Upper lobe of left lung (tissue), 6 donors: ENCODE data around the gene ADAMTS19. TPM values are rescaled to one million over a fixed set of nuclear protein-coding genes. Genes with fewer than 3 reads are reported as not detected.

Source experiments
- ATAC-seq, 2 donors: fragments of 200-7000 bp; cut with Tn5 transposase; one replicate each; pipeline ENCODE4 v1.9.1; 2022; ENCODE audit warnings: mild to moderate bottlenecking in 2 of 2, moderate library complexity in 2 of 2; ENCODE audit not compliant: low FRiP score in 2 of 2
- DNase-seq, 2 donors: peaks; one replicate each; pipeline ENCODE4 v3.0.0-alpha.2; 2019 to 2020
- H3K27ac ChIP-seq, 4 donors: fragments of 200-600 bp; sonication (generic); one replicate each; pipeline ENCODE4 v1.5.1; 2016 to 2019
- H3K27me3 ChIP-seq, 4 donors: fragments of 200-600 bp; sonication (generic); one replicate each; pipeline ENCODE4 v1.5.1; 2017 to 2019
- H3K36me3 ChIP-seq, 4 donors: fragments of 200-600 bp; sonication (generic); one replicate each; pipeline ENCODE4 v1.5.1; 2016 to 2019
- H3K4me1 ChIP-seq, 4 donors: fragments of 200-600 bp; sonication (generic); one replicate each; pipeline ENCODE4 v1.5.1; 2018 to 2019
- H3K4me3 ChIP-seq, 4 donors: fragments of 200-600 bp; sonication (generic); one replicate each; pipeline ENCODE4 v1.5.1; 2017 to 2019; ENCODE audit warnings: mild to moderate bottlenecking in 2 of 4, moderate library complexity in 1 of 4
- H3K9me3 ChIP-seq, 4 donors: fragments of 200-600 bp; sonication (generic); one replicate each; pipeline ENCODE4 v1.5.1; 2018 to 2019
- CTCF ChIP-seq, 6 experiments: fragments of 450-650 bp in 4 of 6; fragments of 200-600 bp in 2 of 6; sonication (generic) in 2 of 6; IDR thresholded peaks; one replicate each; pipeline ENCODE4 v1.5.1; 2016 to 2019; ENCODE audit warnings: antibody characterized with exemption in 6 of 6
- EP300 ChIP-seq, 4 donors: sonication (generic); formaldehyde crosslinking; IDR thresholded peaks; one replicate each; pipeline ENCODE4 v1.5.1; 2017; ENCODE audit warnings: antibody characterized with exemption in 4 of 4, control low read depth in 2 of 4
- POLR2A ChIP-seq, 4 donors: fragments of 450-650 bp; IDR thresholded peaks; one replicate each; pipeline ENCODE4 v1.5.1; 2016 to 2017; ENCODE audit warnings: antibody characterized with exemption in 4 of 4, mild to moderate bottlenecking in 2 of 4
- POLR2AphosphoS5 ChIP-seq, 2 donors: sonication (generic); formaldehyde crosslinking; IDR thresholded peaks; one replicate each; pipeline ENCODE4 v1.5.1; 2017; ENCODE audit warnings: antibody characterized with exemption in 2 of 2
- WGBS, 2 donors: methylation state at CpG; one replicate each; pipeline ENCODE4 v1.1.5; 2017 to 2018; 5-methylcytosine and 5-hydroxymethylcytosine counted together
- total RNA-seq, 6 donors: library from RNA; depleted of rRNA in 4 of 6; stranded (reverse); fragments of >200 nt in 4 of 6; gene quantifications; one replicate each; pipeline versions ENCODE4 v1.1.0 to v1.2.1, GENCODE V29; 2016 to 2021
- donor health status: DM: no; HTN: no; CAD: no; lungs with moderate emphysema.
- donor health status: DM: no; HTN: yes; CAD: no; lungs with severe emphysema.

ADAMTS19 gene
- total RNA-seq, 6 donors from 2014 or later, result 0.17 to 0.29 TPM; not detected in 4

GRCh38 chr5:129461711-129462332 is 1.7 kb downstream of the ADAMTS19 start:
- ATAC-seq (no peak), DNase-seq (no peak)
- Histone ChIP-seq H3K4me1 (peaks cover 3 to 24% (median 10%) of the 10 kb centered on the region in 4 donors), H3K9me3 (no peaks in the 10 kb centered on the region), H3K27ac (no peak overlapping the region), H3K4me3 (peak overlapping the region in 3 of 4 donors; percentile 33 to 48 (median 46)), H3K36me3 (no peaks in the 10 kb centered on the region), H3K27me3 (peaks cover 0 to 13% (median 5%) of the 10 kb centered on the region in 4 donors)
- TF ChIP-seq POLR2A (IDR thresholded peaks at IDR 0.05), result no peak
- no peak for TF ChIP-seq POLR2AphosphoS5 (IDR thresholded peaks at IDR 0.05)
- no peak for TF ChIP-seq CTCF (IDR thresholded peaks at IDR 0.05)
- TF ChIP-seq EP300 (IDR thresholded peaks at IDR 0.05), result no peak
- 47 to 53% methylated on average over 13 of the region's 13 CpGs for WGBS, 2 donors

GRCh38 chr5:129465776-129466344 is 5.8 kb downstream of the ADAMTS19 start:
- 78 to 84% methylated on average over 4 of the region's 4 CpGs for WGBS, 2 donors
- no peak for ATAC-seq
- no peak for TF ChIP-seq POLR2AphosphoS5 (IDR thresholded peaks at IDR 0.05)
- TF ChIP-seq CTCF (IDR thresholded peaks at IDR 0.05), result no peak
- TF ChIP-seq EP300 (IDR thresholded peaks at IDR 0.05), result no peak
- TF ChIP-seq POLR2A (IDR thresholded peaks at IDR 0.05), result no peak

GRCh38 chr5:129474544-129474943 is 14.4 kb downstream of the ADAMTS19 start:
- H3K4me3 ChIP-seq, result no peak overlapping the region
- no peak overlapping the region for H3K27ac ChIP-seq
- H3K27me3 ChIP-seq, result no peaks in the 10 kb centered on the region
- DNase-seq (no peak), ATAC-seq (no peak)
- no peak for TF ChIP-seq POLR2AphosphoS5 (IDR thresholded peaks at IDR 0.05)
- no peaks in the 10 kb centered on the region for H3K9me3 ChIP-seq
- H3K4me1 ChIP-seq, result no peaks in the 10 kb centered on the region
- no peaks in the 10 kb centered on the region for H3K36me3 ChIP-seq
- 88 to 91% methylated on average over 2 of the region's 2 CpGs for WGBS, 2 donors

More at GRCh38 chr5:129465776-129466344, 5.8 kb downstream of the ADAMTS19 start:
- H3K9me3 ChIP-seq, result no peaks in the 10 kb centered on the region
- H3K4me1 ChIP-seq, result peaks cover 0 to 11% (median 4%) of the 10 kb centered on the region in 4 donors
- peaks cover 0 to 9% (median 5%) of the 10 kb centered on the region in 4 donors for H3K27me3 ChIP-seq
- H3K4me3 ChIP-seq, result no peak overlapping the region
- H3K27ac ChIP-seq, result no peak overlapping the region
- H3K36me3 ChIP-seq, result no peaks in the 10 kb centered on the region
- DNase-seq, result no peak

- ATAC-seq (no peak), DNase-seq (no peak)
- Histone ChIP-seq H3K9me3 (no peaks in the 10 kb centered on the region), H3K4me3 (no peak overlapping the region), H3K4me1 (no peaks in the 10 kb centered on the region), H3K27me3 (no peaks in the 10 kb centered on the region), H3K27ac (no peak overlapping the region), H3K36me3 (no peaks in the 10 kb centered on the region)
- TF ChIP-seq EP300 (IDR thresholded peaks at IDR 0.05), result no peak
- TF ChIP-seq CTCF (IDR thresholded peaks at IDR 0.05), result no peak
These were observed 16.7 kb downstream of the ADAMTS19 start for GRCh38 chr5:129476751-129477150.

GRCh38 chr5:129477532-129477931 is 17.4 kb downstream of the ADAMTS19 start:
- H3K27ac ChIP-seq, result no peak overlapping the region
- H3K36me3 ChIP-seq, result no peaks in the 10 kb centered on the region
- no peak overlapping the region for H3K4me3 ChIP-seq
- WGBS, 2 donors, result 58 to 63% methylated on average over 1 of the region's 1 CpG
- H3K9me3 ChIP-seq, result no peaks in the 10 kb centered on the region
- no peak for DNase-seq
- no peak for ATAC-seq
- no peaks in the 10 kb centered on the region for H3K4me1 ChIP-seq
- no peaks in the 10 kb centered on the region for H3K27me3 ChIP-seq
- no peak for TF ChIP-seq CTCF (IDR thresholded peaks at IDR 0.05)
- no peak for TF ChIP-seq EP300 (IDR thresholded peaks at IDR 0.05)
- no peak for TF ChIP-seq POLR2AphosphoS5 (IDR thresholded peaks at IDR 0.05)
- no peak for TF ChIP-seq POLR2A (IDR thresholded peaks at IDR 0.05)
